Erythroblast (primary cell): ENCODE data around the gene ZNF407.

Experiments
- GATA1 ChIP-seq: IDR thresholded peaks from 2 replicates; pipeline ENCODE4 v1.6.1; 2011; ENCODE audit warnings: low read depth, mild to moderate bottlenecking, control low read depth, low read length, moderate library complexity
- POLR2A ChIP-seq: IDR thresholded peaks from 2 replicates; pipeline ENCODE4 v1.6.1; 2011; ENCODE audit warnings: mild to moderate bottlenecking, low read length

DNA sequence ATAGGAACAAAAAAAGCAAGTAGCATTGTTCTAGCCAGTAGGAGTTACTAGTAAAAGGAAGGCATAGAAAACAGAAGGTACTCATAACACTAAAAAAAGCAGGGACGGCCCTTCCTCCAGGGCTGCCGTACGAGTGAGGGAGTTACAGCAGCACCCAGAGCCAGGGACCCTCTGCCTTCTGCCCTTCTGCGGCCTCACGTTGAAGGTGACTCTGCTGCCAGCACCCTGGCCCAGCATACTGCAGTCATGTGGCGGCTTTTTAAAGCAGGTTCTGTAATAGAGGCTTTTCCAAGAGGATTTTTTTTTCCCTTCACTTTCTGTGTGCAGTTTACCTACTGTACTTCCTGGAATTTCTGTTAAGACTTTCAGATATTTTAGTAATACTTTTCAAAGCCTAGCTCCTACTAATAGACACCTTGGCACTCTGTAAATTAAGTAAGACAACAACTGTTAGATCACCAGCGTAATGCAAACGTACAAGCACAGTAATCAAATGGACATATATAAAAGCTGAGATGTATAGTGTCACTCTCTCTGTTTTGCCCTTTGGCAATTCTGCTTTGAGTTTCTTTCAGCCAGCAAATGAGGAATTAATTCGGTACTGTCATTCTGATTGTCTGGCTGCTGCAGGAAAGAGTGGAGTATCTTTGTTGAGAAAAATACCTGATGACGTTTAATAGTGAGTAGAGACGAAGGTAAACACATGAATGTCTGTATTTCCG is 449.7 kb downstream of the ZNF407 start:
- TF ChIP-seq POLR2A, result no peak
- TF ChIP-seq GATA1, result no peak
